Lower leg skin (tissue), 4 donors: Measurements from ENCODE around the gene SPACDR. TPM values are rescaled to one million over a fixed set of nuclear protein-coding genes. Genes with fewer than 3 reads are reported as not detected.

Experiments
- DNase-seq, 2 donors: peaks; one replicate each; pipeline ENCODE4 v3.0.0-alpha.2; 2019; ENCODE audit warnings: low spot score in 2 of 2
- H3K4me3 ChIP-seq: fragments of 200-600 bp; sonication (generic); 2 replicates; pipeline ENCODE4 v1.5.1; 2017; ENCODE audit warnings: mild to moderate bottlenecking, low read depth; ENCODE audit not compliant: poor library complexity, severe bottlenecking
- POLR2A ChIP-seq, 2 donors: fragments of 450-650 bp; IDR thresholded peaks; one replicate each; pipeline ENCODE4 v1.6.1; 2016 to 2017; ENCODE audit warnings: antibody characterized with exemption in 2 of 2, mild to moderate bottlenecking in 1 of 2, moderate library complexity in 1 of 2
- WGBS, 2 donors: methylation state at CpG; one replicate each; pipeline ENCODE4 v1.1.5; 2018; 5-methylcytosine and 5-hydroxymethylcytosine counted together
- intact Hi-C: fragments of 100-400 bp; cut with DNase I; formaldehyde crosslinking; loops from one replicate; pipeline ENCODE4 v1.15.0; 2023; ENCODE audit warnings: low total_unique reads
- total RNA-seq, 4 donors: library from RNA; depleted of rRNA; stranded (reverse); fragments of >200 nt; gene quantifications; one replicate each; pipeline ENCODE4 v1.1.0, GENCODE V29; 2016
- TF ChIP-seq, protein P1 (sequence below), 3 donors: fragments of 450-650 bp; IDR thresholded peaks; one replicate each; pipeline ENCODE4 v1.5.1; 2016; ENCODE audit warnings: antibody characterized with exemption in 3 of 3, mild to moderate bottlenecking in 3 of 3, moderate library complexity in 2 of 3

Gene SPACDR
- total RNA-seq, 4 donors from 2014 or later = 0.26 to 1.5 TPM; not detected in 2

DNA sequence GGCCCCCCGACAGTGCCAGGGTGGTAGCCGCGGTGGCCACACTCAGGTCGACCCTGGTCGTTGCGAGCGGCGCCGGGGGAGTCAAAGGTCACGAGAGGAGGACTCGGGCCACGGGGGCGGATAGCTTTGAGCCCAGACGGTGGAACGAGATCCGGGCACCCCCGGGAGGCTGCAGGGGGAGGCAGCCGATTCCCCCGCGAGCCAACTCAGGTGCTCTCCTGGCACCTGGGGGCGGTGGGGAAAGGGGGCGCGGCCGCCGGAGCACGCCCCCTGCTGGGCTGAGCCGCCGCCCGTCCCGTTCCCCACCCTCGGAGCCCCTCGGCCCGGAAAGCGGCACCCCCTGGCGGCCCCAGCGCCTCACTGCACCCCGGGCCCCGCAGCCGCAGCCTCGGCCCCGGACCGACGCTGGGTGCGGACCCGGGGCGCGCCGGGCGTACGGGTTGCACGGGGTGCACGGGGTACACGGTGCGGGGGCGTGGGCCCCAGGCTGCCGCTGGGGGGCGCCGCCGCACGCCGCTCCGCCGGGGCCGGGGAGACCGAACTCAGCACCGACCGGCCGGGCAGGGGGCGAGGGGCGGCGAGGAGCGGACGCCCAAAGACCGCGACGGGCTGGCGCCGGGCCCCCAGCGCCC is 19.1 kb upstream of the SPACDR start:
- TF ChIP-seq, protein P1, sequence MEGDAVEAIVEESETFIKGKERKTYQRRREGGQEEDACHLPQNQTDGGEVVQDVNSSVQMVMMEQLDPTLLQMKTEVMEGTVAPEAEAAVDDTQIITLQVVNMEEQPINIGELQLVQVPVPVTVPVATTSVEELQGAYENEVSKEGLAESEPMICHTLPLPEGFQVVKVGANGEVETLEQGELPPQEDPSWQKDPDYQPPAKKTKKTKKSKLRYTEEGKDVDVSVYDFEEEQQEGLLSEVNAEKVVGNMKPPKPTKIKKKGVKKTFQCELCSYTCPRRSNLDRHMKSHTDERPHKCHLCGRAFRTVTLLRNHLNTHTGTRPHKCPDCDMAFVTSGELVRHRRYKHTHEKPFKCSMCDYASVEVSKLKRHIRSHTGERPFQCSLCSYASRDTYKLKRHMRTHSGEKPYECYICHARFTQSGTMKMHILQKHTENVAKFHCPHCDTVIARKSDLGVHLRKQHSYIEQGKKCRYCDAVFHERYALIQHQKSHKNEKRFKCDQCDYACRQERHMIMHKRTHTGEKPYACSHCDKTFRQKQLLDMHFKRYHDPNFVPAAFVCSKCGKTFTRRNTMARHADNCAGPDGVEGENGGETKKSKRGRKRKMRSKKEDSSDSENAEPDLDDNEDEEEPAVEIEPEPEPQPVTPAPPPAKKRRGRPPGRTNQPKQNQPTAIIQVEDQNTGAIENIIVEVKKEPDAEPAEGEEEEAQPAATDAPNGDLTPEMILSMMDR (IDR thresholded peaks at IDR 0.05) = peak in 1 of 3 donors; percentile 15
- no peak for TF ChIP-seq POLR2A (IDR thresholded peaks at IDR 0.05)
- H3K4me3 ChIP-seq = peak overlapping the region; percentile 9
- intact Hi-C loops = loop anchor here (5.0 kb wide), 1 partner anchor 204 kb away; no protein-coding TSS in a partner anchor
- DNase-seq = peak in 1 of 2 donors; percentile 91
- 0 to 2% methylated on average over 22 to 42 of the region's 79 CpGs for WGBS, 2 donors

DNA sequence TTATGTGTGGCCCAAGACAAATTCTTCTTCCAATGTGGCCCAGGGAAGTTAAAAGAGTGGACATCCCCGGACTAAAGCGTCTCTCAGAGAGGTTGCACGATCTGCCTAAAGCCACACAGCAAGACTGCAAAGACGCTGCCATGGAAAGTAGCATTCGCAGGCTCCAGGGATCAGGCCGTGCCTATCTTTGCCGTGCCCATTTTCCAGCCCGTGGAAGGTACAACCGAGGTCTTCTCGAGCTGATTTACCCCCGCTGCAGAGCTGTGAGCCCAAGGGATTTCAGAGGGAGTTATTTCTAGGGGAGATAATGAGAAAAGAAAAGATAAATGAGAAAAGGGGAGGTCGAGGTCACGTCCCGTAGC is 18.6 kb upstream of the SPACDR start:
- no peak for DNase-seq
- TF ChIP-seq POLR2A (IDR thresholded peaks at IDR 0.05) = no peak
- TF ChIP-seq, protein P1 (IDR thresholded peaks at IDR 0.05) = no peak
- WGBS, 2 donors = 42% methylated on average over 14 of the region's 14 CpGs
- no peak overlapping the region for H3K4me3 ChIP-seq
- intact Hi-C loops = loop anchor here (5.0 kb wide), 1 partner anchor 205 kb away; no protein-coding TSS in a partner anchor

DNA sequence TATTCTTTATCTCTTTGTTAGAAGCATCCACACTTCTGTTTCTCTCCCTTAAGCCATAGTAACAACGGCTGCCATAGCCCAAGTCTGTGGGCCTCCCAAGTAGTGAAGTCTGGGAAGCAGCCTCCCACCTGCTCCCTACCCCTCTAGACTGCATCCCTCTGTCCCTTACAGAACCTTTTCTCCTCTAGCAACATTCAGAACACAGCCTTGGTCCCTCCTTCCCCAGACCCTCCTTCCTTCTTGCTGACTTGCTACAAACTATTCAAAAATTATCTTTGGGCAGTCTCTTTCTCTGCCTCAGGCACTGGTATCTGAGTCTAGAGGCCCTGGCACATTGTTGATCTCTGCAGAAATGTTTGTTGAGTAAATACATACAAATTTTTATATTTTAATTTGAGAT is 17.4 kb upstream of the SPACDR start:
- WGBS, 2 donors = 89 to 92% methylated on average over 1 of the region's 1 CpG
- no peak for DNase-seq
- intact Hi-C loops = loop anchor here (5.0 kb wide), 1 partner anchor 206 kb away; no protein-coding TSS in a partner anchor
- H3K4me3 ChIP-seq = no peak overlapping the region
- TF ChIP-seq POLR2A (IDR thresholded peaks at IDR 0.05) = no peak
- TF ChIP-seq, protein P1 (IDR thresholded peaks at IDR 0.05) = no peak

DNA sequence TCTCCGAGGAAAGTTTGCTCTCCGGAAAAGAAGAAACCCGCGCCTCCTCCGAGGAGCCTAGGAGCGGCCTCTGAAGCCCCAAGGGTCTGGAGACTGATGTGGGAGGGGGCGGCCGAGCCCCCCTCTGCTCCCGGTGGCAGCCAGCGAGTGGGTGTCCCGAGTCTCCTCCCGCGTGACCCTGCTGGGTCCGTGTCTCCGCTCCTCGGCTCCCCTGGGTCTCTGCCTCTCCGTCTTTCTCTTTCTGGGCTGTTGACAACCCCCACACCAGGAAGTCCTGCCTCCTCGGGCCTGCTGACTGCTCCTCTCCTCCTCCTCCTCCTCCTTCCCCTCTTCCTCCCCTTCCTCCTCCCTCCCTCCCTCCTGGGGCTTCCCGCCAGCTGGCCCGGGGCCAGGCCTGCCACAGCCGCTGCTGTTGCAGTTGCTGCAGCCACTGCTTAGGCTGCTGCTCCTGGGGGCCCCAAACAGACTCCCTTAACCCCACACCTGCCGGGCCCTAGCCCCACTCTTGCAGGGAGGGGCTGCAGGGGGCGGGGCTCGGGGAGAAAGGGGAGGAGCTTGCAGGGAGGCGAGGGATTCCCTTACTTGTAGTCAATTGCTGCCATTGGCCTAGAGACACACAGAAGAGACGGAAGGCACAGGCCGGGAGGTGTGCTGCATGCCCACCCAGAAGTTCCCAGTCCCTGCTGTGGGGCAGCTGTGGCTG is 15.0 kb upstream of the SPACDR start, which contains the start of gene TSC22D4:
Gene TSC22D4 (minus strand): TSS at position 257 of the 703 bp plus-strand sequence. CDS start 1,176 bp downstream, outside the sequence.
- peak in 1 of 2 donors; percentile 79 for TF ChIP-seq POLR2A (IDR thresholded peaks at IDR 0.05)
- TF ChIP-seq, protein P1 (IDR thresholded peaks at IDR 0.05) = no peak
- peak; percentile 94 to 99 for DNase-seq
- H3K4me3 ChIP-seq = peak within 1 kb of the TSS; percentile 99
- intact Hi-C loops = no loop called here
- WGBS, 2 donors = 1 to 2% methylated on average over 24 to 26 of the region's 27 CpGs

DNA sequence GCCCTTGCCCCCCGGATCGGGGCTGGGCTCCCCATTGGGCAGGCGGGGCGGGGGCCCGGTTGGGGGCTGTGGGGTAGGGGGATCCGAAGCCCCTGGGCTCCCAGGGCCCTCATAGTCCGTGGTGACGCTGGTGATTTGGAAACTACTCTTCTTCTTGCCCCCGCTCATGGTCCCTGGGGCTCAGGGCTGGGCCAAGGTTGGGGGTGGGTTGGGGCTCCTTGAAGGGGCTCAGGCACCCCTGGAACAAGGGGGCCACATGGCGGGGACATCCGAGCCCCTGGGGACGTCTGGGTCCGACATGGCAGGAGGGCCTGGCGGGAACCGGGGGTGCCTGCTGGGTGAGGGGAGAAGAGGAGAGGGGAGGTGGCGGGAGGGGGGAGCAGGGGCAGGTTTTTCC is 13.8 kb upstream of the SPACDR start:
- DNase-seq = no peak
- no peak for TF ChIP-seq POLR2A (IDR thresholded peaks at IDR 0.05)
- TF ChIP-seq, protein P1 (IDR thresholded peaks at IDR 0.05) = no peak
- H3K4me3 ChIP-seq = peak overlapping the region; percentile 99
- 0% methylated on average over 9 to 10 of the region's 16 CpGs for WGBS, 2 donors
- intact Hi-C loops = no loop called here
